GM21447 (cell line): Measurements from ENCODE around the gene SH3BP2.

Source experiments
- ATAC-seq: cut with Tn5 transposase; IDR thresholded peaks from one replicate; pipeline ENCODE4 v1.9.1; 2021; ENCODE audit not compliant: unreplicated experiment

SH3BP2 gene

GRCh38 chr4:2871466-2871865, 78.6 kb downstream of the SH3BP2 start:
- no peak for ATAC-seq

GRCh38 chr4:2871911-2872310, 79.0 kb downstream of the SH3BP2 start:
- no peak for ATAC-seq

- ATAC-seq, result no peak
Observed at GRCh38 chr4:2873329-2873728, 80.4 kb downstream of the SH3BP2 start.

- ATAC-seq, result no peak
Observed at GRCh38 chr4:2874861-2875260, 82.0 kb downstream of the SH3BP2 start.

GRCh38 chr4:2875556-2875955, 82.7 kb downstream of the SH3BP2 start:
- ATAC-seq, result no peak

GRCh38 chr4:2878346-2878745, 85.5 kb downstream of the SH3BP2 start:
- no peak for ATAC-seq

- ATAC-seq, result no peak
Observed at GRCh38 chr4:2879026-2879425, 86.1 kb downstream of the SH3BP2 start.

- ATAC-seq, result no peak
Observed at GRCh38 chr4:2881431-2881830, 88.5 kb downstream of the SH3BP2 start.

- ATAC-seq, result no peak
Observed at GRCh38 chr4:2882341-2882740, 89.5 kb downstream of the SH3BP2 start.

- ATAC-seq, result no peak
Observed at GRCh38 chr4:2886161-2886560, 93.3 kb downstream of the SH3BP2 start.

GRCh38 chr4:2886622-2887021, 93.7 kb downstream of the SH3BP2 start:
- no peak for ATAC-seq

- no peak for ATAC-seq
Observed at GRCh38 chr4:2887343-2887742, 94.5 kb downstream of the SH3BP2 start.

GRCh38 chr4:2888886-2889285, 96.0 kb downstream of the SH3BP2 start:
- no peak for ATAC-seq
